Loucy (cell line): ENCODE data around the gene HOXB8.
A peak's percentile ranks its signal among the peaks of the same experiment; 100 is the strongest.

Source experiments
- H2AFZ ChIP-seq: fragments of 200-600 bp; sonication (generic); 2 replicates; pipeline ENCODE4 v1.6.0; 2016; ENCODE audit warnings: antibody characterized with exemption, mild to moderate bottlenecking, low read length, moderate library complexity
- H3F3A ChIP-seq: fragments of 200-600 bp; 2 replicates; pipeline ENCODE4 v1.6.0; 2016; ENCODE audit warnings: antibody characterized with exemption, low read depth, mild to moderate bottlenecking
- H3K27me3 ChIP-seq: fragments of 200-600 bp; sonication (generic); 2 replicates; pipeline ENCODE4 v1.6.1; 2014; ENCODE audit warnings: low read length, mild to moderate bottlenecking; ENCODE audit not compliant: insufficient read depth, poor library complexity, severe bottlenecking
- H3K36me3 ChIP-seq: fragments of 200-600 bp; sonication (generic); 2 replicates; pipeline ENCODE4 v1.6.1; 2016; ENCODE audit warnings: low read length; ENCODE audit not compliant: insufficient read depth
- H3K4me1 ChIP-seq: fragments of 200-600 bp; sonication (generic); 2 replicates; pipeline ENCODE4 v1.5.1; 2014; ENCODE audit warnings: low read length, mild to moderate bottlenecking; ENCODE audit not compliant: insufficient read depth, poor library complexity, severe bottlenecking
- H3K4me2 ChIP-seq: fragments of 200-600 bp; sonication (generic); 2 replicates; pipeline ENCODE4 v1.6.0; 2014; ENCODE audit warnings: antibody characterized with exemption, low read length, low read depth, mild to moderate bottlenecking; ENCODE audit not compliant: poor library complexity, severe bottlenecking
- H3K4me3 ChIP-seq: fragments of 200-600 bp; sonication (generic); 2 replicates; pipeline ENCODE4 v1.5.1; 2014; ENCODE audit warnings: low read length, mild to moderate bottlenecking, mixed read lengths; ENCODE audit not compliant: poor library complexity, severe bottlenecking
- H3K79me2 ChIP-seq: fragments of 200-600 bp; sonication (generic); 2 replicates; pipeline ENCODE4 v1.6.1; 2014; ENCODE audit warnings: low read length; ENCODE audit not compliant: insufficient read depth
- H3K9ac ChIP-seq: fragments of 200-600 bp; sonication (generic); 2 replicates; pipeline ENCODE4 v1.6.0; 2014; ENCODE audit warnings: mild to moderate bottlenecking, low read depth, low read length, moderate library complexity; ENCODE audit not compliant: poor library complexity, severe bottlenecking
- H3K9me2 ChIP-seq: fragments of 200-600 bp; sonication (generic); replicated peaks from 2 replicates; pipeline ENCODE4 v1.6.1; 2016; ENCODE audit warnings: low read depth, low read length, mixed read lengths
- H3K9me3 ChIP-seq: fragments of 200-600 bp; sonication (generic); 2 replicates; pipeline ENCODE4 v1.6.1; 2014; ENCODE audit warnings: mild to moderate bottlenecking, antibody characterized with exemption, low read length, low read depth; ENCODE audit not compliant: insufficient read depth
- H4K20me1 ChIP-seq: fragments of 200-600 bp; sonication (generic); 2 replicates; pipeline ENCODE4 v1.6.0; 2014; ENCODE audit warnings: antibody characterized with exemption, low read length, mild to moderate bottlenecking; ENCODE audit not compliant: insufficient read depth, poor library complexity, severe bottlenecking
- CTCF ChIP-seq: fragments of 200-600 bp; sonication (generic); conservative IDR thresholded peaks from 2 replicates; pipeline ENCODE4 v1.5.1; 2014; ENCODE audit warnings: mild to moderate bottlenecking, antibody characterized with exemption, low read length
- EZH2phosphoT487 ChIP-seq: fragments of 200-600 bp; IDR thresholded peaks from 2 replicates; pipeline ENCODE4 v1.6.1; 2018; ENCODE audit warnings: antibody characterized with exemption, mild to moderate bottlenecking, moderate library complexity, borderline replicate concordance

HOXB8 gene

GRCh38 chr17:48586355-48587258 lies 28.5 kb downstream of the HOXB8 start:
- H3K4me2 ChIP-seq, result peak overlapping the region; percentile 98
- H3K9ac ChIP-seq, result peak overlapping the region; percentile 100
- H3K9me3 ChIP-seq, result no peaks in the 10 kb centered on the region
- peaks cover 100% of the 10 kb centered on the region for H3K79me2 ChIP-seq
- peaks cover 38% of the 10 kb centered on the region for H3K36me3 ChIP-seq
- no peaks in the 10 kb centered on the region for H3K9me2 ChIP-seq
- TF ChIP-seq CTCF (no peak; the same call in 1 of the 2 replicates), EZH2phosphoT487 (no peak)
- peaks cover 55% of the 10 kb centered on the region for H3K4me1 ChIP-seq
- H3K27me3 ChIP-seq, result peaks cover 48% of the 10 kb centered on the region
- H2AFZ ChIP-seq, result no peak overlapping the region
- peak overlapping the region; percentile 89 for H3K4me3 ChIP-seq
- peaks cover 96% of the 10 kb centered on the region for H4K20me1 ChIP-seq
- H3F3A ChIP-seq, result no peaks in the 10 kb centered on the region

- Histone ChIP-seq H3K4me2 (peak overlapping the region; percentile 98), H3K4me3 (peak overlapping the region; percentile 89)
Observed at GRCh38 chr17:48584223-48584741, 30.8 kb downstream of the HOXB8 start.

GRCh38 chr17:48583708-48584222 lies 31.3 kb downstream of the HOXB8 start:
- Histone ChIP-seq H3K27me3 (peaks cover 47% of the 10 kb centered on the region), H3K4me3 (peak overlapping the region; percentile 89), H3K36me3 (peaks cover 41% of the 10 kb centered on the region), H3K79me2 (peaks cover 100% of the 10 kb centered on the region), H3F3A (peaks cover 9% of the 10 kb centered on the region; the same call in 1 of the 2 replicates), H3K9ac (peak overlapping the region; percentile 100), H3K9me3 (no peaks in the 10 kb centered on the region), H3K9me2 (no peaks in the 10 kb centered on the region), H3K4me1 (peaks cover 55% of the 10 kb centered on the region), H3K4me2 (peak overlapping the region; percentile 98), H4K20me1 (peaks cover 98% of the 10 kb centered on the region), H2AFZ (no peak overlapping the region)
- TF ChIP-seq EZH2phosphoT487 (no peak), CTCF (no peak)

More at GRCh38 chr17:48584223-48584741, 30.8 kb downstream of the HOXB8 start:
- peak overlapping the region; percentile 100 for H3K9ac ChIP-seq
- H3K79me2 ChIP-seq, result peaks cover 100% of the 10 kb centered on the region
- H3K9me2 ChIP-seq, result no peaks in the 10 kb centered on the region
- H3K9me3 ChIP-seq, result no peaks in the 10 kb centered on the region
- H3K36me3 ChIP-seq, result peaks cover 36% of the 10 kb centered on the region
- H3K27me3 ChIP-seq, result peaks cover 43% of the 10 kb centered on the region
- H3F3A ChIP-seq, result peaks cover 9% of the 10 kb centered on the region; the same call in 1 of the 2 replicates
- H3K4me1 ChIP-seq, result peaks cover 55% of the 10 kb centered on the region
- peaks cover 98% of the 10 kb centered on the region for H4K20me1 ChIP-seq
- no peak overlapping the region for H2AFZ ChIP-seq
- TF ChIP-seq EZH2phosphoT487 (no peak), CTCF (no peak)
